K562 (cell line): ENCODE measurements around the gene ASMTL. TPM values are rescaled to one million over a fixed set of nuclear protein-coding genes. Genes with fewer than 3 reads are reported as not detected.

Experiments
- ATAC-seq: fragments of 200-7000 bp; cut with Tn5 transposase; 3 replicates; pipeline ENCODE4 v1.9.1; 2020; ENCODE audit warnings: moderate library complexity
- BruUV-seq: library from RNA; stranded (reverse); fragments of 400-500 nt; replicated peaks from 2 replicates; lab custom pipeline; 2021; lab: Mats Ljungman, UMichigan
- CTCF ChIA-PET: fragments of 300-600 bp; formaldehyde crosslinking; extraction: SDS; loops from one replicate; lab custom pipeline; 2021; ENCODE audit warnings: low intra/inter-chr PET ratio; lab: Yijun Ruan, JAX
- POLR2A ChIA-PET: fragments of 300-600, 350-650 bp; sonication (Branson Sonifier 250); formaldehyde crosslinking; extraction: SDS; loops from one replicate; lab custom pipeline; 2021; ENCODE audit warnings: antibody characterized with exemption, inconsistent platforms; lab: Yijun Ruan, JAX
- DNase-seq, 4 experiments: peaks; one replicate each; pipeline versions ENCODE4 v3.0.0 to v3.0.0-alpha.2; 2011 to 2018; ENCODE audit warnings: low spot score in 3 of 4, mixed read lengths in 3 of 4; ENCODE audit errors: extremely low read depth in 1 of 4
- FAIRE-seq: peaks from 2 replicates; lab custom pipeline; 2011; peaks lifted over from hg19 to GRCh38; lab: Jason Lieb, UNC
- H2AFZ ChIP-seq: 2 replicates; pipeline ENCODE4 v1.6.0; 2011; ENCODE audit warnings: low read depth, low read length, control low read depth, inconsistent platforms
- H3K27ac ChIP-seq: fragments of 200-600 bp; 3 replicates; pipeline ENCODE4 v1.8.0; 2011; ENCODE audit warnings: low read depth, mild to moderate bottlenecking, control low read depth, inconsistent platforms, low read length, moderate library complexity, mixed read lengths; ENCODE audit errors: extremely low read depth
- H3K27me3 ChIP-seq, 2 experiments: fragments of 300-600 bp in 1 of 2; 2 replicates in 1 of 2; 3 replicates in 1 of 2; pipeline versions ENCODE4 v1.6.0 to v1.8.0; 2011; ENCODE audit warnings: inconsistent platforms in 2 of 2, low read length in 2 of 2, mild to moderate bottlenecking in 1 of 2, mixed read lengths in 1 of 2, moderate library complexity in 1 of 2; ENCODE audit not compliant: control insufficient read depth in 2 of 2, insufficient read depth in 2 of 2
- H3K36me3 ChIP-seq: fragments of 300-600 bp; 3 replicates; pipeline ENCODE4 v1.8.0; 2011; ENCODE audit warnings: mild to moderate bottlenecking, low read length, inconsistent platforms; ENCODE audit not compliant: control insufficient read depth, insufficient read depth
- H3K4me1 ChIP-seq, 2 experiments: fragments of 200-600 bp in 1 of 2; replicated peaks in 1 of 2; 2 replicates in 1 of 2; 3 replicates in 1 of 2; pipeline versions ENCODE4 v1.5.1 to v1.8.0; 2011; ENCODE audit warnings: inconsistent platforms in 2 of 2, low read length in 2 of 2, mild to moderate bottlenecking in 1 of 2, mixed read lengths in 1 of 2, moderate library complexity in 1 of 2; ENCODE audit not compliant: control insufficient read depth in 2 of 2, insufficient read depth in 2 of 2
- H3K4me2 ChIP-seq: 2 replicates; pipeline ENCODE4 v1.6.1; 2011; ENCODE audit warnings: low read length, control low read depth, inconsistent platforms, mixed read lengths; ENCODE audit not compliant: insufficient read depth
- H3K4me3 ChIP-seq: fragments of 200-600 bp; sonication (generic), shearing (Covaris generic); 2 replicates; pipeline ENCODE4 v1.5.1; 2016; ENCODE audit warnings: control low read depth, inconsistent platforms
- H3K79me2 ChIP-seq: fragments of 200-600 bp; 3 replicates; pipeline ENCODE4 v1.8.0; 2011; ENCODE audit warnings: low read length, inconsistent platforms; ENCODE audit not compliant: control insufficient read depth, insufficient read depth
- H3K9ac ChIP-seq, 2 experiments: 2 replicates each; pipeline versions ENCODE4 v1.6.0 to v1.6.1; 2011; ENCODE audit warnings: low read depth in 2 of 2, low read length in 2 of 2, control low read depth in 1 of 2, inconsistent platforms in 1 of 2, mild to moderate bottlenecking in 1 of 2, mixed read lengths in 1 of 2; ENCODE audit not compliant: insufficient read depth in 1 of 2
- H3K9me1 ChIP-seq: one replicate; pipeline ENCODE4 v1.6.0; 2011; ENCODE audit warnings: inconsistent platforms, mild to moderate bottlenecking, low read length, moderate library complexity; ENCODE audit not compliant: control insufficient read depth, insufficient read depth
- H3K9me3 ChIP-seq: replicated peaks from 2 replicates; pipeline ENCODE4 v1.5.1; 2011; ENCODE audit warnings: low read depth, low read length, inconsistent platforms; ENCODE audit not compliant: control insufficient read depth, insufficient read depth
- H4K20me1 ChIP-seq: replicated peaks from 2 replicates; pipeline ENCODE4 v1.6.1; 2011; ENCODE audit warnings: low read length, inconsistent platforms, mixed read lengths; ENCODE audit not compliant: control insufficient read depth, insufficient read depth
- ZNF263 ChIP-seq: sonication (generic); formaldehyde crosslinking; IDR thresholded peaks from 2 replicates; pipeline ENCODE4 v1.8.0; 2022; ENCODE audit warnings: mild to moderate bottlenecking, missing genetic modification reagents, borderline replicate concordance
- WGBS: fragments of 100-300 bp; shearing (Covaris generic); methylation state at CpG from one replicate; pipeline ENCODE4 v1.1.6; 2016; ENCODE audit warnings: low coverage, mixed read lengths; ENCODE audit not compliant: insufficient coverage; ENCODE audit errors: missing lambda C conversion rate; 5-methylcytosine and 5-hydroxymethylcytosine counted together
- in situ Hi-C: fragments of 300-500 bp; cut with MboI; formaldehyde crosslinking; loops from 4 replicates; pipeline ENCODE4 v1.15.0; 2018; ENCODE audit warnings: inconsistent platforms, mixed read lengths
- intact Hi-C: fragments of 100-400 bp; cut with micrococcal nuclease; formaldehyde crosslinking; loops from 2 replicates; pipeline ENCODE4 v1.14.2; 2022
- polyA plus RNA-seq, 8 experiments: library from polyadenylated mRNA; depleted of rRNA in 4 of 8; stranded (reverse) in 5 of 8; unstranded in 3 of 8; fragments of >200 nt; fragmentation: Nextera tagmentation in 2 of 8; fragmentation: Illumina TruSeq in 1 of 8; extraction: Ambion mirVana in 2 of 8; extraction: Trizol in 1 of 8; gene quantifications; 2 replicates each; pipeline versions ENCODE4 v1.2.1 to v1.2.3, GENCODE V29; 2011 to 2014; ENCODE audit warnings: inconsistent platforms in 1 of 8, missing spikeins in 1 of 8
- total RNA-seq, 7 experiments: library from RNA; depleted of rRNA in 6 of 7; stranded (reverse); fragments of >200 nt in 6 of 7; fragmentation: Illumina TruSeq in 2 of 7; extraction: Trizol in 2 of 7; gene quantifications; 2 replicates each; pipeline versions ENCODE4 v1.2.1 to v1.2.3, GENCODE V29; 2011 to 2021; ENCODE audit warnings: low replicate concordance in 1 of 7
- TF ChIP-seq, protein P1 (sequence below): fragments of 450-650 bp; IDR thresholded peaks from 2 replicates; pipeline ENCODE4 v1.6.1; 2016; ENCODE audit warnings: borderline replicate concordance

ASMTL gene
- total and polyA plus RNA-seq, 9 of the 15 experiments (the other 6 are each of a cell fraction or from before 2014, with no cell fraction given), result 0.56 to 20.6 (median 7.6) TPM

- Histone ChIP-seq H3K4me2 (no peak overlapping the region), H3K9me1 (no peaks in the 10 kb centered on the region), H3K4me3 (no peak overlapping the region), H3K27ac (no peak overlapping the region), H3K27me3 (no peaks in the 10 kb centered on the region), H3K9ac (no peak overlapping the region), H2AFZ (no peak overlapping the region), H4K20me1 (no peaks in the 10 kb centered on the region), H3K4me1 (no peaks in the 10 kb centered on the region), H3K36me3 (no peaks in the 10 kb centered on the region), H3K9me3 (no peaks in the 10 kb centered on the region), H3K79me2 (no peaks in the 10 kb centered on the region)
- peak; percentile 75 for TF ChIP-seq ZNF263 (CRISPR knock-in tag)
- TF ChIP-seq, protein P1, sequence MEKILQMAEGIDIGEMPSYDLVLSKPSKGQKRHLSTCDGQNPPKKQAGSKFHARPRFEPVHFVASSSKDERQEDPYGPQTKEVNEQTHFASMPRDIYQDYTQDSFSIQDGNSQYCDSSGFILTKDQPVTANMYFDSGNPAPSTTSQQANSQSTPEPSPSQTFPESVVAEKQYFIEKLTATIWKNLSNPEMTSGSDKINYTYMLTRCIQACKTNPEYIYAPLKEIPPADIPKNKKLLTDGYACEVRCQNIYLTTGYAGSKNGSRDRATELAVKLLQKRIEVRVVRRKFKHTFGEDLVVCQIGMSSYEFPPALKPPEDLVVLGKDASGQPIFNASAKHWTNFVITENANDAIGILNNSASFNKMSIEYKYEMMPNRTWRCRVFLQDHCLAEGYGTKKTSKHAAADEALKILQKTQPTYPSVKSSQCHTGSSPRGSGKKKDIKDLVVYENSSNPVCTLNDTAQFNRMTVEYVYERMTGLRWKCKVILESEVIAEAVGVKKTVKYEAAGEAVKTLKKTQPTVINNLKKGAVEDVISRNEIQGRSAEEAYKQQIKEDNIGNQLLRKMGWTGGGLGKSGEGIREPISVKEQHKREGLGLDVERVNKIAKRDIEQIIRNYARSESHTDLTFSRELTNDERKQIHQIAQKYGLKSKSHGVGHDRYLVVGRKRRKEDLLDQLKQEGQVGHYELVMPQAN, result no peak
- in situ Hi-C loops, result no loop called here
- ATAC-seq (no peak), DNase-seq (no peak), FAIRE-seq (no peak)
- ChIA-PET CTCF (no interaction called here), POLR2A (no interaction called here)
- WGBS, result 7% methylated on average over 3 of the region's 11 CpGs
- intact Hi-C loops, result no loop called here
- no TSS peak for BruUV-seq
These were observed 97.3 kb downstream of the ASMTL start for GRCh38 chrX:1355131-1356046.
